GM23338 (cell line): Measurements from ENCODE around the gene IKBKG. TPM values are rescaled to one million over a fixed set of nuclear protein-coding genes. Genes with fewer than 3 reads are reported as not detected.

Source experiments
- ATAC-seq: fragments of 200-7000 bp; cut with Tn5 transposase; 3 replicates; pipeline ENCODE4 v1.9.1; 2020
- DNase-seq: peaks from one replicate; pipeline ENCODE4 v3.0.0-alpha.2; 2015; ENCODE audit warnings: low spot score
- H2AFZ ChIP-seq: fragments of 200-600 bp; sonication (generic); 2 replicates; pipeline ENCODE4 v1.8.0; 2016; ENCODE audit warnings: antibody characterized with exemption, mild to moderate bottlenecking, moderate library complexity
- H3F3A ChIP-seq: fragments of 200-600 bp; sonication (generic); replicated peaks from 2 replicates; pipeline ENCODE4 v1.8.0; 2017; ENCODE audit warnings: antibody characterized with exemption, mixed run types, low read depth
- H3K27ac ChIP-seq: fragments of 200-600 bp; sonication (generic); 2 replicates; pipeline ENCODE4 v1.6.1; 2016; ENCODE audit warnings: low read depth
- H3K27me3 ChIP-seq: fragments of 200-600 bp; sonication (generic); 2 replicates; pipeline ENCODE4 v1.8.0; 2016; ENCODE audit warnings: mild to moderate bottlenecking, mixed run types, moderate library complexity; ENCODE audit not compliant: insufficient read depth
- H3K36me3 ChIP-seq: fragments of 200-600 bp; sonication (generic); 2 replicates; pipeline ENCODE4 v1.8.0; 2016; ENCODE audit warnings: mild to moderate bottlenecking; ENCODE audit not compliant: insufficient read depth
- H3K4me1 ChIP-seq: fragments of 200-600 bp; sonication (generic); 2 replicates; pipeline ENCODE4 v1.8.0; 2016; ENCODE audit warnings: mild to moderate bottlenecking, moderate library complexity; ENCODE audit not compliant: insufficient read depth
- H3K4me2 ChIP-seq: fragments of 200-600 bp; sonication (generic); 2 replicates; pipeline ENCODE4 v1.7.1; 2017; ENCODE audit warnings: mixed run types
- H3K4me3 ChIP-seq: fragments of 200-600 bp; sonication (generic); 2 replicates; pipeline ENCODE4 v1.6.1; 2016; ENCODE audit warnings: mixed run types
- H3K79me2 ChIP-seq: fragments of 200-600 bp; sonication (generic); replicated peaks from 2 replicates; pipeline ENCODE4 v1.8.0; 2017; ENCODE audit warnings: mild to moderate bottlenecking; ENCODE audit not compliant: insufficient read depth
- H3K9me2 ChIP-seq: fragments of 200-600 bp; sonication (generic); 2 replicates; pipeline ENCODE4 v1.8.0; 2017; ENCODE audit not compliant: insufficient read depth
- H4K20me1 ChIP-seq: fragments of 200-600 bp; sonication (generic); replicated peaks from 2 replicates; pipeline ENCODE4 v1.8.0; 2017; ENCODE audit warnings: mild to moderate bottlenecking; ENCODE audit not compliant: insufficient read depth
- H3K27ac Mint-ChIP-seq: 2 replicates; pipeline ENCODE4 v1.8.0; 2020; ENCODE audit warnings: inconsistent platforms, mild to moderate bottlenecking, moderate library complexity, mixed read lengths
- H3K27me3 Mint-ChIP-seq: 3 replicates; pipeline ENCODE4 v1.8.0; 2022; ENCODE audit warnings: low read depth, mild to moderate bottlenecking, moderate library complexity, mixed read lengths, inconsistent platforms; ENCODE audit not compliant: insufficient read depth, poor library complexity
- H3K36me3 Mint-ChIP-seq: 3 replicates; pipeline ENCODE4 v1.8.0; 2021; ENCODE audit warnings: low read depth, mild to moderate bottlenecking, inconsistent platforms, moderate library complexity, mixed read lengths
- H3K4me1 Mint-ChIP-seq: 3 replicates; pipeline ENCODE4 v1.8.0; 2020; ENCODE audit warnings: mild to moderate bottlenecking, inconsistent platforms, mixed read lengths
- H3K4me3 Mint-ChIP-seq: 3 replicates; pipeline ENCODE4 v1.8.0; 2021; ENCODE audit warnings: moderate library complexity, mild to moderate bottlenecking, inconsistent platforms, mixed read lengths
- H3K9me3 Mint-ChIP-seq: 3 replicates; pipeline ENCODE4 v1.8.0; 2020; ENCODE audit warnings: moderate library complexity, mild to moderate bottlenecking, inconsistent platforms, mixed read lengths
- ETS1 ChIP-seq: IDR thresholded peaks from 2 replicates; pipeline ENCODE4 v1.6.1; 2016; ENCODE audit warnings: antibody characterized with exemption
- EZH2 ChIP-seq: fragments of 200-600 bp; sonication (generic); IDR thresholded peaks from one replicate; pipeline ENCODE4 v1.8.0; 2017; ENCODE audit warnings: antibody characterized with exemption, mild to moderate bottlenecking, low read depth; ENCODE audit not compliant: unreplicated experiment
- EZH2phosphoT487 ChIP-seq: fragments of 200-600 bp; sonication (generic); IDR thresholded peaks from one replicate; pipeline ENCODE4 v1.8.1; 2018; ENCODE audit warnings: antibody characterized with exemption; ENCODE audit not compliant: unreplicated experiment
- JUNB ChIP-seq: IDR thresholded peaks from one replicate; pipeline ENCODE4 v1.6.1; 2016; ENCODE audit warnings: antibody characterized with exemption; ENCODE audit not compliant: unreplicated experiment
- NANOG ChIP-seq: IDR thresholded peaks from 2 replicates; pipeline ENCODE4 v1.6.1; 2016; ENCODE audit warnings: antibody characterized with exemption, borderline replicate concordance
- POLR2AphosphoS5 ChIP-seq: IDR thresholded peaks from 2 replicates; pipeline ENCODE4 v1.6.1; 2016; ENCODE audit warnings: antibody characterized with exemption, low read depth
- ZNF114 ChIP-seq: fragments of 250-450 bp; sonication (Bioruptor Pico); IDR thresholded peaks from 2 replicates; pipeline ENCODE4 v1.5.0; 2020; ENCODE audit warnings: mild to moderate bottlenecking, moderate library complexity
- ZNF331 ChIP-seq: fragments of 250-450 bp; sonication (Bioruptor Pico); IDR thresholded peaks from 2 replicates; pipeline ENCODE4 v1.5.0; 2020; ENCODE audit warnings: low read depth, mild to moderate bottlenecking, moderate library complexity
- polyA plus RNA-seq: library from polyadenylated mRNA; unstranded; fragments of >200 nt; fragmentation: Nextera tagmentation; extraction: Ambion mirVana; gene quantifications from 2 replicates; pipeline ENCODE4 v1.2.1, GENCODE V29; 2016
- total RNA-seq: library from RNA; depleted of rRNA; stranded (reverse); fragments of >200 nt; shearing (Covaris generic); gene quantifications from 2 replicates; pipeline ENCODE4 v1.2.3, GENCODE V29; 2014
- TF ChIP-seq, protein P1 (sequence below), 2 experiments: fragments of 200-600 bp in 1 of 2; sonication (generic) in 1 of 2; conservative IDR thresholded peaks; 2 replicates each; pipeline versions ENCODE4 v1.5.1 to v1.6.1; 2016 to 2017; ENCODE audit warnings: antibody characterized with exemption in 2 of 2, low read depth in 2 of 2, mild to moderate bottlenecking in 2 of 2, moderate library complexity in 1 of 2
- TF ChIP-seq, protein P2 (sequence below): fragments of 250-450 bp; sonication (Bioruptor Pico); IDR thresholded peaks from 2 replicates; pipeline ENCODE4 v1.5.0; 2020; ENCODE audit warnings: mild to moderate bottlenecking, moderate library complexity

IKBKG gene
- total and polyA plus RNA-seq, 2 experiments from 2014 or later: 11.5 to 14.9 TPM

DNA sequence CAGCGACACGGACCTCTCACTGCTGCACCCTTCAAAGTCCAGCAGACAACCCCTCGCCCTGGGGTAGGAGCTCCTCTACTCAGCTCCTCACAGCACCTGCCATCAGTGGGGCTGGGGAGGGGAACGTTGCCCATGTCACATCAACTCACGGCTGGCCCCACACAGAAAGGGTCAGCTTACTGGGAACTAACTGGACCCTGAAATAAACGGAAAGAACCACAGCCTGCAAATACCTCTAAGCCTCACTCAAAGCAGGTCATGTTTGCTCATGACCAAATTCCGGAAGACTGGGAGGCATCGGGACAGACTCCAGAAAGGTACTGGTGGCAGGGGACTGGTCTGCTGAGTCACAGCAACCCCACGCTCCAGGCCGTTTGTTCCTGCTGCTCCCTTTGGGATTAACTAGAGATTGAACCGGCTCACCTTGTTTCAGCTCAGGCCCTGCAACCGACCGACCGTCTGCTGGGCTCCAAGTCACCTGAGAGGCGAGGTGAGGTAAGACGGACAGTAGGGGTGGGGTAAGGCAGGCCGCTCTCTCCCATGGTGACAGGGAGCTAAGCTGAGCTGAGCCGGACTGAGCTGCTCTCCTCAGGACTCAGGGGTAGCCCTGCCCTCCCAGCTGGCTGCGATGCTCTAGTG, 6.4 kb upstream of the IKBKG start:
- no peak for DNase-seq
- 0 out of 2 replicates have a peak, but pooled peaks cover 2% of the 10 kb centered on the region for H3K79me2 ChIP-seq
- no peaks in the 10 kb centered on the region for H3K9me2 ChIP-seq
- Mint-ChIP-seq H3K9me3 (no peaks in the 10 kb centered on the region), H3K4me1 (peaks cover 2% of the 10 kb centered on the region), H3K27me3 (peaks cover 5% of the 10 kb centered on the region), H3K27ac (no peak overlapping the region), H3K36me3 (peaks cover 27% of the 10 kb centered on the region), H3K4me3 (no peak overlapping the region)
- no peak overlapping the region for H3K4me2 ChIP-seq
- no peaks in the 10 kb centered on the region for H3F3A ChIP-seq
- TF ChIP-seq POLR2AphosphoS5 (no peak), NANOG (no peak), EZH2 (no peak), EZH2phosphoT487 (no peak), JUNB (no peak), ZNF114 (CRISPR knock-in tag) (no peak)
- TF ChIP-seq, protein P1, sequence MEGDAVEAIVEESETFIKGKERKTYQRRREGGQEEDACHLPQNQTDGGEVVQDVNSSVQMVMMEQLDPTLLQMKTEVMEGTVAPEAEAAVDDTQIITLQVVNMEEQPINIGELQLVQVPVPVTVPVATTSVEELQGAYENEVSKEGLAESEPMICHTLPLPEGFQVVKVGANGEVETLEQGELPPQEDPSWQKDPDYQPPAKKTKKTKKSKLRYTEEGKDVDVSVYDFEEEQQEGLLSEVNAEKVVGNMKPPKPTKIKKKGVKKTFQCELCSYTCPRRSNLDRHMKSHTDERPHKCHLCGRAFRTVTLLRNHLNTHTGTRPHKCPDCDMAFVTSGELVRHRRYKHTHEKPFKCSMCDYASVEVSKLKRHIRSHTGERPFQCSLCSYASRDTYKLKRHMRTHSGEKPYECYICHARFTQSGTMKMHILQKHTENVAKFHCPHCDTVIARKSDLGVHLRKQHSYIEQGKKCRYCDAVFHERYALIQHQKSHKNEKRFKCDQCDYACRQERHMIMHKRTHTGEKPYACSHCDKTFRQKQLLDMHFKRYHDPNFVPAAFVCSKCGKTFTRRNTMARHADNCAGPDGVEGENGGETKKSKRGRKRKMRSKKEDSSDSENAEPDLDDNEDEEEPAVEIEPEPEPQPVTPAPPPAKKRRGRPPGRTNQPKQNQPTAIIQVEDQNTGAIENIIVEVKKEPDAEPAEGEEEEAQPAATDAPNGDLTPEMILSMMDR (conservative IDR thresholded peaks at IDR 0.05; ENCODE audit: low read depth in 2 of 2): no peak
- no peak overlapping the region for H2AFZ ChIP-seq
- no peaks in the 10 kb centered on the region for H4K20me1 ChIP-seq
- no peaks in the 10 kb centered on the region for H3K36me3 ChIP-seq
- H3K27me3 ChIP-seq: no peaks in the 10 kb centered on the region
- ATAC-seq: no peak
- no peak overlapping the region for H3K4me3 ChIP-seq
- H3K4me1 ChIP-seq: no peaks in the 10 kb centered on the region
- H3K27ac ChIP-seq: no peak overlapping the region

GRCh38 chrX:154541589-154541895, 5.9 kb upstream of the IKBKG start:
- no peaks in the 10 kb centered on the region for H3K9me3 Mint-ChIP-seq
- H3F3A ChIP-seq: no peaks in the 10 kb centered on the region
- H3K27ac Mint-ChIP-seq: no peak overlapping the region
- no peak for TF ChIP-seq ZNF331 (CRISPR knock-in tag)
- TF ChIP-seq ETS1: no peak
- TF ChIP-seq, protein P2, sequence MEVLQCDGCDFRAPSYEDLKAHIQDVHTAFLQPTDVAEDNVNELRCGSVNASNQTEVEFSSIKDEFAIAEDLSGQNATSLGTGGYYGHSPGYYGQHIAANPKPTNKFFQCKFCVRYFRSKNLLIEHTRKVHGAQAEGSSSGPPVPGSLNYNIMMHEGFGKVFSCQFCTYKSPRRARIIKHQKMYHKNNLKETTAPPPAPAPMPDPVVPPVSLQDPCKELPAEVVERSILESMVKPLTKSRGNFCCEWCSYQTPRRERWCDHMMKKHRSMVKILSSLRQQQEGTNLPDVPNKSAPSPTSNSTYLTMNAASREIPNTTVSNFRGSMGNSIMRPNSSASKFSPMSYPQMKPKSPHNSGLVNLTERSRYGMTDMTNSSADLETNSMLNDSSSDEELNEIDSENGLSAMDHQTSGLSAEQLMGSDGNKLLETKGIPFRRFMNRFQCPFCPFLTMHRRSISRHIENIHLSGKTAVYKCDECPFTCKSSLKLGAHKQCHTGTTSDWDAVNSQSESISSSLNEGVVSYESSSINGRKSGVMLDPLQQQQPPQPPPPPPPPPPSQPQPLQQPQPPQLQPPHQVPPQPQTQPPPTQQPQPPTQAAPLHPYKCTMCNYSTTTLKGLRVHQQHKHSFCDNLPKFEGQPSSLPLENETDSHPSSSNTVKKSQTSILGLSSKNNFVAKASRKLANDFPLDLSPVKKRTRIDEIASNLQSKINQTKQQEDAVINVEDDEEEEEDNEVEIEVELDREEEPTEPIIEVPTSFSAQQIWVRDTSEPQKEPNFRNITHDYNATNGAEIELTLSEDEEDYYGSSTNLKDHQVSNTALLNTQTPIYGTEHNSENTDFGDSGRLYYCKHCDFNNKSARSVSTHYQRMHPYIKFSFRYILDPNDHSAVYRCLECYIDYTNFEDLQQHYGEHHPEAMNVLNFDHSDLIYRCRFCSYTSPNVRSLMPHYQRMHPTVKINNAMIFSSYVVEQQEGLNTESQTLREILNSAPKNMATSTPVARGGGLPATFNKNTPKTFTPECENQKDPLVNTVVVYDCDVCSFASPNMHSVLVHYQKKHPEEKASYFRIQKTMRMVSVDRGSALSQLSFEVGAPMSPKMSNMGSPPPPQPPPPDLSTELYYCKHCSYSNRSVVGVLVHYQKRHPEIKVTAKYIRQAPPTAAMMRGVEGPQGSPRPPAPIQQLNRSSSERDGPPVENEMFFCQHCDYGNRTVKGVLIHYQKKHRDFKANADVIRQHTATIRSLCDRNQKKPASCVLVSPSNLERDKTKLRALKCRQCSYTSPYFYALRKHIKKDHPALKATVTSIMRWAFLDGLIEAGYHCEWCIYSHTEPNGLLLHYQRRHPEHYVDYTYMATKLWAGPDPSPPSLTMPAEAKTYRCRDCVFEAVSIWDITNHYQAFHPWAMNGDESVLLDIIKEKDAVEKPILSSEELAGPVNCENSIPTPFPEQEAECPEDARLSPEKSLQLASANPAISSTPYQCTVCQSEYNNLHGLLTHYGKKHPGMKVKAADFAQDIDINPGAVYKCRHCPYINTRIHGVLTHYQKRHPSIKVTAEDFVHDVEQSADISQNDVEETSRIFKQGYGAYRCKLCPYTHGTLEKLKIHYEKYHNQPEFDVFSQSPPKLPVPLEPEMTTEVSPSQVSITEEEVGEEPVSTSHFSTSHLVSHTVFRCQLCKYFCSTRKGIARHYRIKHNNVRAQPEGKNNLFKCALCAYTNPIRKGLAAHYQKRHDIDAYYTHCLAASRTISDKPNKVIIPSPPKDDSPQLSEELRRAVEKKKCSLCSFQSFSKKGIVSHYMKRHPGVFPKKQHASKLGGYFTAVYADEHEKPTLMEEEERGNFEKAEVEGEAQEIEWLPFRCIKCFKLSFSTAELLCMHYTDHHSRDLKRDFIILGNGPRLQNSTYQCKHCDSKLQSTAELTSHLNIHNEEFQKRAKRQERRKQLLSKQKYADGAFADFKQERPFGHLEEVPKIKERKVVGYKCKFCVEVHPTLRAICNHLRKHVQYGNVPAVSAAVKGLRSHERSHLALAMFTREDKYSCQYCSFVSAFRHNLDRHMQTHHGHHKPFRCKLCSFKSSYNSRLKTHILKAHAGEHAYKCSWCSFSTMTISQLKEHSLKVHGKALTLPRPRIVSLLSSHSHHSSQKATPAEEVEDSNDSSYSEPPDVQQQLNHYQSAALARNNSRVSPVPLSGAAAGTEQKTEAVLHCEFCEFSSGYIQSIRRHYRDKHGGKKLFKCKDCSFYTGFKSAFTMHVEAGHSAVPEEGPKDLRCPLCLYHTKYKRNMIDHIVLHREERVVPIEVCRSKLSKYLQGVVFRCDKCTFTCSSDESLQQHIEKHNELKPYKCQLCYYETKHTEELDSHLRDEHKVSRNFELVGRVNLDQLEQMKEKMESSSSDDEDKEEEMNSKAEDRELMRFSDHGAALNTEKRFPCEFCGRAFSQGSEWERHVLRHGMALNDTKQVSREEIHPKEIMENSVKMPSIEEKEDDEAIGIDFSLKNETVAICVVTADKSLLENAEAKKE (CRISPR knock-in tag): no peak

More at GRCh38 chrX:154541589-154541895, 5.9 kb upstream of the IKBKG start:
- Histone ChIP-seq H3K4me3 (no peak overlapping the region), H4K20me1 (no peaks in the 10 kb centered on the region), H3K36me3 (no peaks in the 10 kb centered on the region), H3K9me2 (no peaks in the 10 kb centered on the region), H3K27me3 (no peaks in the 10 kb centered on the region), H3K4me2 (no peak overlapping the region), H3K4me1 (no peaks in the 10 kb centered on the region), H3K27ac (no peak overlapping the region), H3K79me2 (0 out of 2 replicates have a peak, but pooled peaks cover 3% of the 10 kb centered on the region), H2AFZ (no peak overlapping the region)
- DNase-seq: no peak
- no peak overlapping the region for H3K4me3 Mint-ChIP-seq
- peaks cover 31% of the 10 kb centered on the region for H3K36me3 Mint-ChIP-seq
- peaks cover 5% of the 10 kb centered on the region for H3K27me3 Mint-ChIP-seq
- ATAC-seq: no peak
- H3K4me1 Mint-ChIP-seq: peaks cover 5% of the 10 kb centered on the region
